ENCODE measurements around the gene TBX6.
A peak's percentile ranks its signal among the peaks of the same experiment; 100 is the strongest.

GRCh38 chr16:30092373-30093010 is 768 bp upstream of the TBX6 start:
- TF ChIP-seq CTCF (conservative IDR thresholded peaks at IDR 0.05; ENCODE audit: low read depth, low read length) (peak; percentile 75), EZH2 (IDR thresholded peaks at IDR 0.05; ENCODE audit: borderline replicate concordance, low read depth, low read length, poor library complexity, severe bottlenecking) (no peak)

Data from A673 (cell line).